Measurements from ENCODE around the gene CDX1. TPM values are rescaled to one million over a fixed set of nuclear protein-coding genes. Genes with fewer than 3 reads are reported as not detected.
A peak's percentile ranks its signal among the peaks of the same experiment; 100 is the strongest.

CDX1 gene
- total RNA-seq, 2 donors from 2014 or later, result not detected

DNA sequence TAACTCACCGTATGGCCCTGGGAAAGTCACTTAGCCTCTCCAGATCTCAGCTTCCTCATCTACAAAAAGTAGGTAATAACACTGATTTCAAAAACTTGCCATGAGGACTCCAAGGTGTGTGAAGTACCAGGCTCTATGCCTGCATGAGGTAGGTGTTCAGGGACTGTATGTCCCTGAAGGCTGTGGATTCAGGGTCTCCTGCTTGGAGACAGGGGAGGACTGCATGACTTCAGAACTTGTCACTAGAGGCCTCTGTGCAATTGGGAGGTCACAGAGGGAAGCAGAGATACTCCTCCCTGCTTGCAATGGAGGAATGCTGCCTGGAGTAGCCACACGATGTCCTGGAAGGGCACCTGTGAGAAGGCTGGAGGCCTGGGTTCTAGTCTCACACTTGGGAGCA is 13.1 kb upstream of the CDX1 start:
- Histone ChIP-seq H3K27me3 (ENCODE audit: control insufficient read depth, insufficient read depth, low read length, poor library complexity, severe bottlenecking) (no peaks in the 10 kb centered on the region), H3K36me3 (ENCODE audit: control insufficient read depth, insufficient read depth, low read length) (no peaks in the 10 kb centered on the region), H3K4me1 (ENCODE audit: control insufficient read depth, insufficient read depth, low read length) (peaks cover 5% of the 10 kb centered on the region), H3K9ac (ENCODE audit: extremely low read depth, low read length, poor library complexity, severe bottlenecking) (no peak overlapping the region), H3K4me3 (ENCODE audit: low read length) (no peak overlapping the region), H3K9me3 (ENCODE audit: control insufficient read depth, low read length) (no peaks in the 10 kb centered on the region), H3K27ac (ENCODE audit: low read depth, low read length) (no peak overlapping the region)
- Mint-ChIP-seq H3K36me3 (ENCODE audit: low read depth) (no peaks in the 10 kb centered on the region), H3K27me3 (ENCODE audit: insufficient read depth) (peaks cover 37% of the 10 kb centered on the region), H3K4me3 (no peak overlapping the region), H3K9me3 (no peaks in the 10 kb centered on the region), H3K27ac (no peak overlapping the region), H3K4me1 (peaks cover 25% of the 10 kb centered on the region)
- no peak for TF ChIP-seq CTCF (conservative IDR thresholded peaks at IDR 0.05)
- WGBS, 2 experiments (ENCODE audit: insufficient coverage in 1 of 2, insufficient read length in 1 of 2), result 79 to 88% methylated on average over 2 of the region's 2 CpGs
- DNase-seq, result peak; percentile 53

DNA sequence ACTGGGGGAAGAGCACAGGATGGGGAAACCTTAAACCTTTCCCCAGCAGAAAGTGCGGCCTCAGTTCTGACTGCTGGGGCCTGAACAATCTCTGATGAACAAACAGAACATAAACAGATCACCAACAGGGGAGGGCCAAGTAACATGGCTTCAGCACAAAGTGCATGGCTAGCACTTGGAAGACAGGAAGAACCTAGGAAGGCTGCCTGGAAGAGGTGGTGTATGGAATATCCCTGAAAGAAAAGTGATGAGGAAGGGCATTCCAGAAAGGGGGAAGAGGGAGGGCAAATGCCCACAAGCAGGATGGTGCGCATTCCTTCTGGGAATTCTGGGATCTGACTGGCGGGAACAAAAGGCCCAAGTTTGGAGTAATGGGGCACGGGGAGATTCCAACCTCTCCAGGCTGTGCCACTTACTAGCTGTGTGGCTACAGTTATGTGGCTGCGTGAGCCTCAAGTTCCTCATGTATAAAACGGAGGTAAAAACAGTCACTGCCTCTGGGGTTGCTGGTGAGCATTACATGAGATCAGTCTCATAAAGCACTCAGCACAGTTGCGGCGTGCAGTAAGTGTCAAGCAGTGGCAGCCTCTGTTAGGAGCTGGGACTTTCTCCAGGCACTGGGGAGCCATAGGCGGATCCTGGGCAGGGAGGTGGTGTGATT is 12.5 kb upstream of the CDX1 start:
- no peaks in the 10 kb centered on the region for H3K36me3 Mint-ChIP-seq (ENCODE audit: low read depth)
- H3K27me3 Mint-ChIP-seq (ENCODE audit: insufficient read depth), result peaks cover 35% of the 10 kb centered on the region
- no peak overlapping the region for H3K9ac ChIP-seq (ENCODE audit: extremely low read depth, low read length, poor library complexity, severe bottlenecking)
- no peak overlapping the region for H3K27ac ChIP-seq (ENCODE audit: low read depth, low read length)
- H3K4me3 Mint-ChIP-seq, result peak overlapping the region; percentile 43
- H3K27me3 ChIP-seq (ENCODE audit: control insufficient read depth, insufficient read depth, low read length, poor library complexity, severe bottlenecking), result no peaks in the 10 kb centered on the region
- no peaks in the 10 kb centered on the region for H3K9me3 ChIP-seq (ENCODE audit: control insufficient read depth, low read length)
- no peak for TF ChIP-seq CTCF (conservative IDR thresholded peaks at IDR 0.05)
- peaks cover 5% of the 10 kb centered on the region for H3K4me1 ChIP-seq (ENCODE audit: control insufficient read depth, insufficient read depth, low read length)
- no peaks in the 10 kb centered on the region for H3K36me3 ChIP-seq (ENCODE audit: control insufficient read depth, insufficient read depth, low read length)
- H3K27ac Mint-ChIP-seq, result no peak overlapping the region
- no peaks in the 10 kb centered on the region for H3K9me3 Mint-ChIP-seq
- peaks cover 25% of the 10 kb centered on the region for H3K4me1 Mint-ChIP-seq
- no peak overlapping the region for H3K4me3 ChIP-seq (ENCODE audit: low read length)
- DNase-seq, result peak; percentile 72
- WGBS, 2 experiments (ENCODE audit: insufficient coverage in 1 of 2, insufficient read length in 1 of 2), result 84 to 90% methylated on average over 6 to 9 of the region's 9 CpGs

- 31 to 56% methylated on average over 2 to 7 of the region's 7 CpGs for WGBS, 2 experiments (ENCODE audit: insufficient coverage in 1 of 2, insufficient read length in 1 of 2)
- Mint-ChIP-seq H3K9me3 (no peaks in the 10 kb centered on the region), H3K4me1 (peaks cover 25% of the 10 kb centered on the region), H3K36me3 (ENCODE audit: low read depth) (no peaks in the 10 kb centered on the region), H3K4me3 (peak overlapping the region; percentile 43), H3K27me3 (ENCODE audit: insufficient read depth) (peaks cover 33% of the 10 kb centered on the region), H3K27ac (no peak overlapping the region)
- Histone ChIP-seq H3K4me3 (ENCODE audit: low read length) (peak overlapping the region; percentile 51), H3K9me3 (ENCODE audit: control insufficient read depth, low read length) (no peaks in the 10 kb centered on the region), H3K9ac (ENCODE audit: extremely low read depth, low read length, poor library complexity, severe bottlenecking) (no peak overlapping the region), H3K27me3 (ENCODE audit: control insufficient read depth, insufficient read depth, low read length, poor library complexity, severe bottlenecking) (no peaks in the 10 kb centered on the region), H3K36me3 (ENCODE audit: control insufficient read depth, insufficient read depth, low read length) (no peaks in the 10 kb centered on the region), H3K27ac (ENCODE audit: low read depth, low read length) (no peak overlapping the region), H3K4me1 (ENCODE audit: control insufficient read depth, insufficient read depth, low read length) (peaks cover 5% of the 10 kb centered on the region)
- peak; percentile 40 for TF ChIP-seq CTCF (conservative IDR thresholded peaks at IDR 0.05)
- DNase-seq, result peak; percentile 74
Measured at GRCh38 chr5:150154618-150155128, 11.9 kb upstream of the CDX1 start.
